HG02610 (cell line): ENCODE measurements around the gene RMDN2.

ENCODE experiments used
- ATAC-seq: cut with Tn5 transposase; IDR thresholded peaks from one replicate; pipeline ENCODE4 v1.9.1; 2021; ENCODE audit warnings: mild to moderate bottlenecking, moderate library complexity; ENCODE audit not compliant: unreplicated experiment

Gene RMDN2

GRCh38 chr2:38037325-38037724 is 112.2 kb downstream of the RMDN2 start:
- ATAC-seq = no peak

- ATAC-seq = peak; percentile 73
Measured at GRCh38 chr2:38037757-38038621, 112.9 kb downstream of the RMDN2 start.

GRCh38 chr2:38038682-38039081 is 113.6 kb downstream of the RMDN2 start:
- ATAC-seq = no peak

- no peak for ATAC-seq
Measured at GRCh38 chr2:38039121-38039910, 114.2 kb downstream of the RMDN2 start.

DNA sequence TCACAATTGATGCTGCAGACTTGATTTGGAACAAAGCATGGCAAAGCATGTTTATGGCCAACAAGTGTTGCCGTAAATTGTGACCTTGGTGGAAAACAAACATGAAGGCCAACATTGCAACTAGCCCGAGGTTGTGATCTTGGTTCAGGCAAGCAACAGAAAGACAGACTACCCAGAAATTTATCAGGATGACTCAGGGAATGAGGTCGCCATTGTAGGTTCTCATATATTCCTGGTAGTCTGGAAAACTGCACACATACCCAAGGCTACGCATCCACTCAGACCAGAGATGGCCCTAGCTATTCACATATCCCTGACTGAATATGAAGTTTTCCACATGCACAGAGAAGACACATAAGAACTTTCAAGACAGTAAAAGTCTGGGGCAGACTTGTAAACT is 120.7 kb downstream of the RMDN2 start:
- ATAC-seq = no peak

GRCh38 chr2:38056216-38056615 is 131.1 kb downstream of the RMDN2 start:
- no peak for ATAC-seq

GRCh38 chr2:38057651-38058410 is 132.7 kb downstream of the RMDN2 start:
- ATAC-seq = no peak

DNA sequence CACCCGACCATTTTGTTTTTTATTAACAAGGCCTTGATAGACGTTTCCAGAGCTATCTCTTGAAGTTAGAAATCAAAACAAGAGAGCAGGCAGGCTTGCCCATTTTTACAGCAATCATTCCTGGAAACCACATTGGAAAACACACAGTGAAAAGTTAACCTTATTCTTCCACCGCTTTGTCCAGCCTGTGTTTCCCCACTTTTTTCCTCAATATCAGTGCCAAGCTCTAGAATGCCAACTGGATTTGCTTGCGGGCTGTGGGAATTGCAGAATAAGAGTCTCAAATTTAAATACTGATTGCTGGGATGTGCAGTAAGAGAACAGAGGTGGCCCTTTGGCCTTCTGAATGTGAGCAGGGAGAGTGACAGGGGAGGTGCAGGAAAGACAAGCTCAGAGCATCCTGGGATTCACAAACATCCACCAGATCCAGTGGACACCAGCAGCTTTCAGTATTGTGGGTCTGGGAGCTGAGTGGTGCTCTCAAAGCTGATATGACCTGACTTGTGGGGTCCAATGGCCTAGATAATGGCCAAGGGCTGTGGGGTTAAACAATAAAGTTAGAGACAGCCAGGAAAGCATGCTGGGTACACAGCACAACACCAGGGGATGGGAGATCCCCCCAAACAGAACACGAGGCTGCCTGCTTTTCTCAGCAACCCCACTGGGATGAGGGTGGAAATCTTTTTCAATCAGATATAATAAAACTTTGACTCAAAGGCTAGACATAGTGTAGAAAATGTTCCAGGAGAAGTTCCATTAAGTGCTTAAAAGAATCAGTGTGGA is 135.3 kb downstream of the RMDN2 start:
- ATAC-seq = no peak

DNA sequence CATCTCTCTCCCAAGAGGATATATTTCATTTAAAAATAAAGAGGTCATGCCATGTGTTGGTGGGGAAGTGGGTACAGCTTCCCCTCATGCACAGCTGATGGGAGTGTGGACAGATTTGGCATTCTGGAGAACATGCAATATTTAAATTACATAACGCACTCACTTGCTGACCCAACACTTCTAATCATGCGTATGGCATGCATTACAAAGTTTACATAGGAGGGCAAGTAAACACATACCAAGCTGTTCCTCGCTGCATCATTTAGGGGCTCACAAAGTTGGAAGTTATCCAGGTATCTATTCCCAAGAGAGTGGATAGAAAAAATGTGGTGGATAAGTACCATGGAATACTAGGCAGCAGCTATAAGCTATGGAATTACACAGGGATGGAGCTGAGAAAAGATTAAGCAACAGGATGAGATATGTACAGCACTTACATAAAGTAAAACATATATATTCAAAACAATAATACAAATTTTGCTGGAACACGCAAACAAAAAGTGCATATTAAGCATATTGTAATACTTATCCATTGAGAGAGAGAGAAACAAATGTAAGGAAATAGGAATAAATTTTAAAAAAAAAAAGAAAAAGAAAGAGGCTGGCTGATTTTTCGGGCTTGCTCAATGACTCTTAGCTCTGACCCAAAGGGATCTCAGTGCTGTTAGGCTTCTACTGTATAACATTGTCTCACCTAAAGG is 139.9 kb downstream of the RMDN2 start:
- no peak for ATAC-seq

- ATAC-seq = no peak
Measured at GRCh38 chr2:38065502-38066135, 140.5 kb downstream of the RMDN2 start.

- no peak for ATAC-seq
Measured at GRCh38 chr2:38066421-38067115, 141.5 kb downstream of the RMDN2 start.
